ENCODE data around the gene ENTPD5.
"Not testable (repeated sequence)": the region's sequence is repeated elsewhere in the genome, so short reads cannot be mapped to it uniquely, and the experiment has no call there.

ENTPD5 gene

DNA sequence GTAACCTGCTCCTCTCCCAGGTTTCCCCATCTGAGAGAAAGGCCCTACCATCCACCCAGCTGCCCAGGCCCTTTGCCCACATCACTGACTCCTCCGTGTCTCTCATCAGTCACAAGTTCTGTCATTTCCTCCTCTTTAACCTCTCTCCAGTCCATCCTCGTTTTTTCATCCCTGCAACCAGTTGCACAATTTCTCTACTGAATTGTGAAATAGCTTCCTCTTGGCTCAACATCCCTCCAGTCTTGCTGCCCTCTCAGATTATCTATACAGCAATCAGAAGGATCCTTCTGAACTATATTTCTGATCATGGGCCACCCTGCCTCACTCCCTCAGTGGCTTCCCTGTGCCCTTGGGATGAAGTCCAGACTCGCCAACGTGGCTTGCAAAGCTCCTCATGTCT lies 76.0 kb downstream of the ENTPD5 start:
- no peak for TF ChIP-seq CTCF (IDR thresholded peaks at IDR 0.05; ENCODE audit: borderline replicate concordance, insufficient read depth, low read depth, low read length)
- H3K4me3 ChIP-seq (ENCODE audit: low read depth, low read length) = no peak overlapping the region

GRCh38 chr14:73942180-73942579 lies 76.9 kb downstream of the ENTPD5 start:
- TF ChIP-seq CTCF (IDR thresholded peaks at IDR 0.05; ENCODE audit: borderline replicate concordance, insufficient read depth, low read depth, low read length) = no peak
- H3K4me3 ChIP-seq (ENCODE audit: low read depth, low read length) = no peak overlapping the region

- H3K4me3 ChIP-seq (ENCODE audit: low read depth, low read length) = no peak overlapping the region
- TF ChIP-seq CTCF (IDR thresholded peaks at IDR 0.05; ENCODE audit: borderline replicate concordance, insufficient read depth, low read depth, low read length) = no peak
Measured at GRCh38 chr14:73937012-73937411, 82.1 kb downstream of the ENTPD5 start.

DNA sequence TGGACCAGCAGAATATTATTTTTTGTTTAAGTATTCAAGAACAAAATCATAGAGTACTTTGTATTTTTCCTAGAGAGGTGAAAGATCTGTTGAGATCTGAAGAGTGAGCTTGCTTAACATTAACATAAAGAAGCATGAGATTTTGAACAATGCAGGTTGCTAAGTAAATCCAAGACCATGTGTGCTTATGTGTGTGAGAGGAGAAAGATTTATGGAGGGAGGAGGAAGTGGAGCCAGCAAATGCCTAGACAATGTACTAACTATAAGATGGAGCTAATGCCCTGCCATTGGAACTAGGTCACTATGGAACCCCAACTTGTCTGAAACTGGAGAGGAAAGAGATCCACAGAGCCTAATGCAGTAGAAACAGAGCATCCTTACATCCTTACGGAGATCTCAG lies 82.5 kb downstream of the ENTPD5 start:
- no peak for TF ChIP-seq CTCF (IDR thresholded peaks at IDR 0.05; ENCODE audit: borderline replicate concordance, insufficient read depth, low read depth, low read length)

DNA sequence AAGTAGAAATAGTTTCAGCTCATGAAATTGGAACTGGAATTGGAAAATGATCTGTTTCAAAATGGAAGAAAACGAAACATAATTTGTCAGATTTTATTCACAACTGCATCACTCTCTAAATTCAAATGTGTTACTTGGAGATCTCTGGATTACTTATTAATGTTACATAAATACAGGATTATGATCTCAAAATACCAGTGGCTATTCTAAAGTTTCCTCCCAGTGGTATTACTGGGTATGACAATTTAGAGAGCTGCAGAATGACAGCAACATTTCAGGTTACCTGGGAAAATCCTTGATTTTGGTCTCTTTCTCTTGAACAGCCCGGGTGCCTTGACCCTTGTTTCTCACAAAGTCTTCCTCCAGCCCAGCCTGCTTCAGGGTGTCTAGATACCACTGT lies 83.4 kb downstream of the ENTPD5 start:
- TF ChIP-seq CTCF (IDR thresholded peaks at IDR 0.05; ENCODE audit: borderline replicate concordance, insufficient read depth, low read depth, low read length) = no peak
- no peak overlapping the region for H3K4me3 ChIP-seq (ENCODE audit: low read depth, low read length)

More for the DNA sequence above, 82.5 kb downstream of the ENTPD5 start:
- no peak overlapping the region for H3K4me3 ChIP-seq (ENCODE audit: low read depth, low read length)

DNA sequence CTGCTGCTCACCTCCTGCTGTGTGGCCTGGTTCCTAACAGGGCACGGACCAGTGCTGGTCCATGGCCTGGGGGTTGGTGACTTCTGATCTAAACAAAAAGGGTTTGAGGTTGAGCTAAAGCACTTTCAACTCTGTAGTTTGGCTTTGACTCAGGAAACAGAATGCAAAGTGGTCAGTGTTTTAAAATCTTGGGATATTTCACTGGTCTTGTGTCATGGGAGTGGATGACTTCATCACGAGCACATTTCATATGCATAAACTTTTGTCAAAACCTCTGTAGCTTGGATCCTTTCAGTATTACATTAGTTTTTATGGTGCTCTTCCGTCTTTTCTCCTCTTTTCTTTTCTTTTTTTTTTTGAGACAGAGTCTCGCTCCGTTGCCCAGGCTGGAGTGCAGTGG lies 94.8 kb downstream of the ENTPD5 start:
- TF ChIP-seq CTCF (IDR thresholded peaks at IDR 0.05; ENCODE audit: borderline replicate concordance, insufficient read depth, low read depth, low read length) = no peak
- H3K4me3 ChIP-seq (ENCODE audit: low read depth, low read length) = no peak overlapping the region

DNA sequence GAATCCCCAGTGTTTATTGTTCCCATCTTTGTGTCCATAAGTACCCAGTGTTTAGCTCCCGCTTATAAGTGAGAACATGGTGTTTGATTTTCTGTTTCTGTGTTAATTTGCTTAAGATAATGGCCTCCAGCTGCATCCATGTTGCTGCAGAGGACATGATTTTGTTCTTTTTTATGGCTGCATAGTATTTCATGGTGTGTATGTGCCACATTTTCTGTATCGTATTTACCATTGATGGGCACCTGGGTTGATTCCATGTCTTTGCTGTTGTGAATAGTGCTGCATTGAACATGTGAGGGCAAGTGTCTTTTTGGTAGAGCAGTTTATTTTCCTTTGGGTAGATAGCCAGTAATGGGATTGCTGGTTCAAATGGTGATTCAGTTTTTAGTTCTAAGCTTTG lies 99.6 kb downstream of the ENTPD5 start:
- H3K4me3 ChIP-seq (ENCODE audit: low read depth, low read length) = not testable (repeated sequence)

- no peak for TF ChIP-seq CTCF (IDR thresholded peaks at IDR 0.05; ENCODE audit: borderline replicate concordance, insufficient read depth, low read depth, low read length)
- H3K4me3 ChIP-seq (ENCODE audit: low read depth, low read length) = no peak overlapping the region
Measured at GRCh38 chr14:73916324-73916723, 102.8 kb downstream of the ENTPD5 start.

Data from GM12875 (cell line).